Mucosa of rectum (tissue), 2 donors: ENCODE data around the gene SOCS7.

Source experiments
- H3K27ac ChIP-seq, 2 donors: one replicate each; pipeline ENCODE4 v1.7.0; 2013; ENCODE audit warnings: inconsistent platforms in 2 of 2, low read depth in 2 of 2, low read length in 2 of 2
- H3K27me3 ChIP-seq, 2 donors: one replicate each; pipeline ENCODE4 v1.7.0; 2013; ENCODE audit warnings: low read length in 2 of 2; ENCODE audit not compliant: control insufficient read depth in 2 of 2, insufficient read depth in 2 of 2
- H3K36me3 ChIP-seq, 2 donors: one replicate each; pipeline ENCODE4 v1.7.0; 2013; ENCODE audit warnings: low read length in 2 of 2; ENCODE audit not compliant: control insufficient read depth in 2 of 2, insufficient read depth in 2 of 2
- H3K4me1 ChIP-seq, 2 donors: one replicate each; pipeline ENCODE4 v1.7.0; 2013; ENCODE audit warnings: low read length in 2 of 2, mild to moderate bottlenecking in 1 of 2; ENCODE audit not compliant: control insufficient read depth in 2 of 2, insufficient read depth in 2 of 2
- H3K4me3 ChIP-seq, 2 donors: one replicate each; pipeline ENCODE4 v1.7.0; 2013; ENCODE audit warnings: low read length in 2 of 2
- H3K9ac ChIP-seq, 2 donors: one replicate each; pipeline ENCODE4 v1.7.0; 2013; ENCODE audit warnings: low read length in 2 of 2, low read depth in 1 of 2, mild to moderate bottlenecking in 1 of 2
- H3K9me3 ChIP-seq, 2 donors: one replicate each; pipeline ENCODE4 v1.7.0; 2013; ENCODE audit warnings: low read length in 2 of 2; ENCODE audit not compliant: control insufficient read depth in 2 of 2
- donor health status: healthy.
- donor health status: Normal muscosa, but diverticular disease.

SOCS7 gene

DNA sequence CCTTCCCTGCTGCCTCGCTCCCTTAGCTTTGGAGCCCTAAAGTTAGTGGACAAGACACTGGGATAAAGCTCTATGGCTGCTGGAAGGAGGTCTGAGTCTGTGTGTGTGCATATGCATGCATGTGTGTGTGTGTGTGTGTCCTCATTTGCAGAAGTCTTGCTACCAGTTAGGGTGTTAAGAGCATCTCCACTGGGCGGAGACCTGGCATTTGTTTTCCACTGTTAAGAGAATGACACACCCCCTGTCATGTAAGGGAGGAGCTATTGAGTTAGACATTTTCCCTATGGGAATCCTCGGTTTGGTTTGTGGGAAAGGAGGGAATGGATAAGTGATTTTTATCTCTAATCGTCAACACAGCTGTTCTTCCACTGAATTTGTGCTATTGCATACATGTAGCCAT is 51.8 kb downstream of the SOCS7 start:
- H3K9me3 ChIP-seq, result no peaks in the 10 kb centered on the region
- H3K4me1 ChIP-seq, result no peaks in the 10 kb centered on the region
- H3K4me3 ChIP-seq, result no peak overlapping the region
- H3K27ac ChIP-seq, result no peak overlapping the region
- H3K9ac ChIP-seq, result no peak overlapping the region
- no peaks in the 10 kb centered on the region for H3K27me3 ChIP-seq
- peaks cover 20 to 25% of the 10 kb centered on the region in 2 donors for H3K36me3 ChIP-seq

DNA sequence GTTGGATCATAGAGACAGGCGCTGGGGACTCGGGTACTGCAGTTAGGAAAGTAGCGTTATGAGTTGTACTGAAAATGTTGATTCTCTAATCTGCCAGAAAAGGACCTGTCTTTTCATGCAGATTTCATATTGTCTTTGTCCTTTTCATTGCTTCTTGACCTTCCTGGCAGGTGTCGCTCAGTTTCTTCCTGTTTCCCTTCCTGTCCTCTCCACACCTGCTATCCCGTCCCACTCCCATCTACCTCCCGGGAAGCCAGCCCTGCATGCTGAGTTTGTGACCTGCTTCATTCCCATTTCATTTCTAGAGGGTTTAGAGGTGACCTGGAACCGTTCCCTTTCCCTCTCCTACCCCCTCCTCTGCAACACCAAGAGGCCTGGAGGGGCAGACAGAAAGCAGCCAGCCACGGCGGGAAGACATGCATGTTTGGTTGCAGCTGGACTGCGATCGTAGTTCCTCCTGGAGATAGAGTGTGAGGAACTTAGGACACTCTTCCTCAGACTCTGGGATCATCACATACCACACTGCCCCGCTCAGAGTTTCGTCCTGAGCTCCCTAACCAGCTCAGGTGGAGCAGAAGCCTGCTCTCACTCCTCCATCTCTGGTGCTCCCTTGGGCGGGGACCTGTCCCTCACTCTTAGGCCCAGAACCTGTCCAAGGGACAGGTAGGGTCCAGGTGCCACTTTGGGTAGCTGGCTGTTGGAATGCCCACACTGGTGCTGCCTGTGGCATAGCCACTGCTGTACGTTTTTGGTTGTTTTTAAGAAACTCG is 52.7 kb downstream of the SOCS7 start:
- Histone ChIP-seq H3K4me3 (no peak overlapping the region), H3K4me1 (no peaks in the 10 kb centered on the region), H3K36me3 (peaks cover 20 to 22% of the 10 kb centered on the region in 2 donors), H3K9ac (no peak overlapping the region), H3K9me3 (no peaks in the 10 kb centered on the region), H3K27me3 (no peaks in the 10 kb centered on the region), H3K27ac (no peak overlapping the region)

DNA sequence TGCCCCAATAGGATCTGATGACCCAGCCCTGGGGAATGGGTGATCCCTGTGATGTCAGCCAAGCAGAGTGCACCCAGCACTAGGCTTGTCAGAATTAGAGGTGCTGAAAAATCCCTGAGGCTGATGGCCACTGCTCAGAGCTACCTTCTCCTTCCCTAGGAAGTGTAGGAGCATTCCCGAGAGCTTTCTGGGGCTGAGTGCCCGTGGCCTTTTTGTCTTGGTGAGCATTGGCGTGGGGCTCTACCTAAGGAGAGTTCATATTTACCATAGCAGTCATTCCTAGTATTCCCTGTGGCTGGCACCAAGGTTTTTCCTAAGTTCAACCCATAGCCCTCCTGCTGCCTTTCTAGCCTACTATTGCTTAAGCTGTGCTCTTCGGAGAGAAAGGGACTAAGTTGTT is 54.0 kb downstream of the SOCS7 start:
- Histone ChIP-seq H3K4me3 (no peak overlapping the region), H3K36me3 (peaks cover 9 to 11% of the 10 kb centered on the region in 2 donors), H3K27ac (no peak overlapping the region), H3K27me3 (no peaks in the 10 kb centered on the region), H3K9ac (no peak overlapping the region), H3K4me1 (no peaks in the 10 kb centered on the region), H3K9me3 (no peaks in the 10 kb centered on the region)

DNA sequence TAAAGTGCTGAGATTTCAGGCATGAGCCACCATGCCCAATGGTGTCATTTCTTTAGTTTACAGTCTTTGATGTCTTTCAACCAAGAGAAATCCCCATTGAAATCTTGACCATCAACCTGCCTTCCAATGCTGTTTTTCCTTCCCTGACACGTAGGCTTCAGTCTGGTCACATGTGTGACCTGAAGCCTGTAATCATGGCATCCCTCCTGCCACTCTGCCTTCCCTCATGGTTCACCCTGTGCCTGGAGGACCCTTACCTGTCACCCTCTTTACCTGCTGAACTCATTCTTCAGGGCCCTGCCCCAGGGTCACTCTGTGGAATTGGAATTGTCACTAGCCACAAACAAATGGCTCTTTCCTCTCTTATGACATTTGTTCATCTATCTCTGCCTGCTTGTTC is 58.6 kb downstream of the SOCS7 start:
- Histone ChIP-seq H3K4me1 (no peaks in the 10 kb centered on the region), H3K9me3 (no peaks in the 10 kb centered on the region), H3K9ac (no peak overlapping the region), H3K4me3 (no peak overlapping the region), H3K27me3 (no peaks in the 10 kb centered on the region), H3K27ac (no peak overlapping the region), H3K36me3 (no peaks in the 10 kb centered on the region)

DNA sequence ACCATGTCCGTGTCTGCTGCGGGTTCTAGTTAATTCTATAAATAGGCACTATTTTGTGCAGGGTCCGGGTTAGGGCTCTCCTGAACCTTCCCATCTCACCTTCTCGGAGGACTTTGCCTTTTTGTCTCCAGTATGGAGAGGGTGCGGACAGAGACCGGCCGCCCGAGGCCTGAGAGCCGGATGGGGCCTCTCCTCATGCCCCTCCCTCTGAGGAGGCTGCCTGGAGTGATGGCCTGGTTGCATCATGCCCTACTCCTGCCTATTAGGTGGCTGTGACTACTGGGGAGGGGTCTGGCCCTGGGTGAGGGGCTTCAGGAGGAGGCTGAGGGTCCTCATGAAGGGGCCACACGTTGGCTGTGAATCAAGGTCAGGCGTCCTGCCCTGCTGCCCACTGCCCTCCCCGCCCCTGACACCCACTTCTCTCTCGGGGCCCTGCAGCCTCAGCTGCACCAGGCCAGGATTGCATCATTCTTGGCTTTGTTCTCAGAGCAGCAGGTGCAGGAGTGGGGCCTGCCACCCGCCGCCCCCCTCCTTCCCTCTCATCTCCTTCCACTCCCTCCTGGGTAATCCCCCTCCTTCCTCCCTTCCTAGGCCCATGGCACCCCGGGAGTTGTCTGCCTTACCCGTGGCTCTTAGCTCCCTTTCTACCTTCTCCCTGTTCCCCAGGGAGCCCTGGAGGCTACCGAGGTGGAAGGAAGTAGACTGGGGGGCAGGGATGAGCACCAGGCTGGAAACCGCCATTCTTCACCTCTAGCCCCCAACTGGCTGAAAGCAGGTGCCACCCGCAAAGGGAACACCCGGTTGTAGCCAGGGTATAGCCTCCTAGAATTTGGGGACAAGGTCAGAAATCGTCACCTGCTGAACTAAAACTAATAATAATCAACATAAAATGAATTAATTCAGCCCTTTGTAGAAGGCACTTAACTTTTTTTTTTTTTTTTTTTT is 63.9 kb downstream of the SOCS7 start:
- Histone ChIP-seq H3K27ac (no peak overlapping the region), H3K9me3 (no peaks in the 10 kb centered on the region), H3K27me3 (peaks cover 20 to 27% of the 10 kb centered on the region in 2 donors), H3K4me3 (no peak overlapping the region), H3K4me1 (peaks cover 0 to 4% of the 10 kb centered on the region in 2 donors), H3K9ac (no peak overlapping the region), H3K36me3 (no peaks in the 10 kb centered on the region)

DNA sequence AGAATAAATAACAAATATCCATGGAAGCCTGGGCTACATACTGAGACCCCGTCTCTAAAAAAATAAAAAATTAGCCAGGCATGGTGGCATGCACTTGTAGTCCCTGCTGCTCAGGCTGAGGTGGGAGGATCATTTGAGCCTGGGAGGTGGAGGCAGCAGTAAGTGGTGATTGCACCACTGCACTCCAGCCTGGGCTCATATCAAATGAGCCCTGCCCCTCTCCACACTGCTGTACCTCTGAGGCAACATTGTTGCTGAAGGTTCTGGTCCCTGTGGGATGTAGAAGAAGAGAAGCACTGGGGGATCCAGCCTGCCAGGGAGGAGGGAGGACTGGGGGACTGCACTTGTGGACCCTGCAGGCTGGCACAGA is 65.2 kb downstream of the SOCS7 start:
- Histone ChIP-seq H3K36me3 (no peaks in the 10 kb centered on the region), H3K4me3 (no peak overlapping the region), H3K27ac (no peak overlapping the region), H3K9me3 (no peaks in the 10 kb centered on the region), H3K9ac (no peak overlapping the region), H3K27me3 (peaks cover 30 to 34% of the 10 kb centered on the region in 2 donors), H3K4me1 (peaks cover 4 to 5% of the 10 kb centered on the region in 2 donors)

DNA sequence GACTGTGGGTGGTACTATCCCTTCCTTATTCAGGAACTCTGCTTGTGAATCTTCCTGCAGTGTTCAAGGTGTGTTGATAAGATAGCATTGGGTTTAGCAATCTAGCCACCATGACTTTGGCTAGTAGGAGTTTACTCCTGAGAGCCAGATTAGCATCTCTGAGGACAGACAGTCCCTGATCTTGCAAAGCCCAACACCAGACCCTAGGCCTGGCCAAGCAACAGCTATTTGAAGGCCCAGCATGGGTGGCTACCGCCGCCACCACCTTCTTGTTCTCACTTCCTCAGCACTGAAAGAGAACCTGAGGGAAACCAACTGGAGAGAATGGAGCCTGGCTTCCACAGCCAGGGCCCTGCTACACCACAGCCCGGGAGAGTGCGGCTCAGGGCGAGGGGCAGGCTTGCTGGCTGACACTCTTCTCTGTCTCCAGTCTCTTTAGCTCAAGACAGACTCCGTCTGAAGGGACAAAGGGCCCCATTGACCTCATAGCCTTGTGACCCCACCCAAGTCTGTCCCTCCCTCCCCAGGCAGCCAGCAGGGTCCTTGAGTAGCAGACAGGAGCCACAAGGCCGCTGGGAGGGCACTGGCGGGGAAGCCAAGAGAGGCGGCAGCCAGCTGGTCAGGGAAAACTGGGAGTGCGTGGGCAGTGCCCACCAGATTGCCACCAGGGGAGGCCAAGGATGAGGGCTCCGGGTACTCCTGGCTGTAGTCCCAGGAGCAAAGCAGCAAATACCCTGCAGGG is 65.7 kb downstream of the SOCS7 start:
- Histone ChIP-seq H3K9me3 (no peaks in the 10 kb centered on the region), H3K27me3 (peaks cover 30 to 38% of the 10 kb centered on the region in 2 donors), H3K27ac (no peak overlapping the region), H3K4me1 (peaks cover 4 to 5% of the 10 kb centered on the region in 2 donors), H3K9ac (no peak overlapping the region), H3K4me3 (no peak overlapping the region), H3K36me3 (no peaks in the 10 kb centered on the region)

DNA sequence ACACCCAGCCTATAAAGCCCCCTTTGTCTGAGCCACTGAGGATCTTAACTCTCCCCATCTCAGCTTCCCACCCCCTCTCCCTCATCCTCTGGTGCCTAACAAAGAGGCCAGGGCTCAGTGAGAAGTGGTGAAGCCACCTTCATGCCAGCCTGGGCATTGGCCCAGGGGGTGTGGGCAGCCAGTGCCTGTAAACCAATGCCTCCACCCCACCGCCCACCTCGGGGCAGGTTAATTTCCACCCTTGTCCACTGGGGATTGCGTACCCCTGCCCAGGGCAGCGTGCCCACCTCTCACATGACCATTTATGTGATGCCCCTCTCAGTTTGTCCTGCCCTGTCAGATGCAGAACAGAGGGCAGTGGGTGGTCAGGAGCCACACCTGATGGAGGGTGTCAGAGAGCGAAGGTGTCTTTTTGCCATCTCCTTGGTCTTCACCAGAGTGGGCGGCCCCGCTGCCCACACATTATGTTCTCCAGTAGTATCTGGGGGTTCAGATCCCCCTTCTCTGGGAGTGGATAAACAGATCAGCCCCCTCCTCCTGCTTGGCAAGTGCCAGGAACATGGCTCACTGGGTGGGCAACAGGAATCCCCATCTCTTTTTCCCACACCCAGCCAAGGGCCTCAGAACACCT is 66.5 kb downstream of the SOCS7 start:
- Histone ChIP-seq H3K9me3 (no peaks in the 10 kb centered on the region), H3K36me3 (no peaks in the 10 kb centered on the region), H3K9ac (no peak overlapping the region), H3K4me1 (peaks cover 4 to 5% of the 10 kb centered on the region in 2 donors), H3K27me3 (peaks cover 33 to 39% of the 10 kb centered on the region in 2 donors), H3K27ac (no peak overlapping the region), H3K4me3 (no peak overlapping the region)

DNA sequence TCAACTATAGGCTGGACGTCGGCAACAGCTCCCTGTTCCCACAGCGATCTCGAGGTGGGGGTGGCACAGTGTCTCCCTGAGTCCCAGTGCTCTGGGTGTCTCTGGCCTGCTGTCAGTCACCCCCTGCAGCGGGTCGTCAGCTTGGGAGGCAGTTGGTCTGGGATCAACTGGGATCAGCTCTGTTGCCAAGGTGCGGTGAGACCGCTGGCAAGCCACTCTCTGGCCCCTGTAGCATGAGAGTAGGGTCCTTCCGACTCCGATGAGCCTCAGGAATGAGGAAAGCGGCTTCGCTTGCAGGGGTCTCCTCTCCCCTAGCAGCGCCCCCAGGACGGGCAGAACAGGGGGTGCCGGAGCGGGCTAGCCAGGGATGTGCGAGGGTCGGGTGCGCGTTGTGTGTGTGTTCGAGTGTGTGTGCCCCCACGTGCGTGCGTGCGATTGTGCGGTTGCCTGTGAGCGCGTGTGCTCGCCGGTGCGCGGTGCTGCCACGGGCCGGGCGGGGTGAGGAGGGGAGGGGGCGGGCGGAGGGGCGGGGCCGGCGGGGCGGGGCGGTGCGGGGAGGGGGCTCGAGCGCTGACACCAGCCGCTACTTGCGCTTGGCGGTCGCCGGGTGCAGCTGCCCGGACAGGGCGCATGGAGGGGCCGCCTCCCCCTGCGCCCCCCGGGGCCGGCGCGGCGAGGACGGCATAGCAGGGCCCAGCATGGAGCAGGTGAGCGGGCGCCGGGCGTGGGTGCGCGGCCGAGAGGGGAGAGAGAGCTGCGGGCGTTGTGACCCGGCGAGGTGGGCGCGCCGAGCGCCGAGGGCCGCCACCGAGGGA is 67.3 kb downstream of the SOCS7 start:
- Histone ChIP-seq H3K9ac (no peak overlapping the region), H3K27ac (no peak overlapping the region), H3K36me3 (no peaks in the 10 kb centered on the region), H3K27me3 (peaks cover 33 to 39% of the 10 kb centered on the region in 2 donors), H3K4me3 (peak overlapping the region in 1 of 2 donors; percentile 20), H3K9me3 (no peaks in the 10 kb centered on the region), H3K4me1 (peaks cover 4 to 7% of the 10 kb centered on the region in 2 donors)
